ENCODE measurements around the gene DDHD1. TPM values are rescaled to one million over a fixed set of nuclear protein-coding genes. Genes with fewer than 3 reads are reported as not detected.

DDHD1 gene
- total RNA-seq = 7.0 and 8.9 TPM in 2 replicates

DNA sequence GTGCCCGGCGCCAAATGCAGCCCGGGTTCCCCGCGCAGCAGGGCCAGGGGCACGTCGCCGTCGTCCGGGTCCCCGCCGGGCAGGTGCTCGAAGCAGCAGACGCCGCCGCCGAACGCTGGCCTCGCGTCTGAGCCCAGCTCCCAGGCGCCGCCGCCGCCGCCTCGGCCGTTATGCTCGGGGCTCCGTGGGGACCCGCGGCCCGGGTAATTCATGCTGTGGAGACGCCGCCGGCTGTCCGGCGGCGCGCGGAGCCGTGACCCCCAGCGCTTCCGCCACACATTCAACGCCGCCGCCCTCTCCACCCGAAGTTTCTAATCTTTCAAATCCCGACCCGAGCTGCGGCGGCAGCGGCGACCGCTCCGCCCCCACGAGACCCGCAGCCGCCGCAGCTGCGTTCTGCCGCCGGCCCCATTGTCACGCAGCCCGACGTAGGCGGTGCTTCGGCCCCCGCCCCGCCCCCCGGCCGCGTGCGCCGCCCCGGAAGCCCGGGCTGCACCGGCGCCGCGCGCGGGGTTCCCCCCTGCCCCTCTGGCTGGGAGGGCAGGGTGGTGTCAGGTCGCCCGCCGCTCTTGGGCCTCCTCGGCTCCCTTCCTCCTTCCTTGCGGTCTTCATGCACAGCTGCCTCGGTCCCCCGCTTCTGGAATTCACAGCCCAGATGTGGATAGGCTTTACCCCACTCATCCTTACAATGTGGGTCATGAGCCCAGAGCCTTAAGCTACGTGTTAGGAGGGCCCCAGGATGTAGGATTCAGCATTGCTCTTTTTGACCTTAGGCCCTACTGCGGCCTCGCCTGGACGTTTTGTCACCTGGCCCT, at the start of gene DDHD1:
Gene DDHD1 (minus strand): TSS at position 437 of the 815 bp plus-strand sequence. CDS start 225 bp downstream, at position 212.
- no peak for DNase-seq (ENCODE audit: low read depth)
- no peaks in the 10 kb centered on the region for H3K36me3 ChIP-seq (ENCODE audit: control insufficient read depth, insufficient read depth, low read length)
- H3K4me3 ChIP-seq (ENCODE audit: low read depth, low read length) = peak within 1 kb of the TSS; percentile 73
- TF ChIP-seq, protein P1, sequence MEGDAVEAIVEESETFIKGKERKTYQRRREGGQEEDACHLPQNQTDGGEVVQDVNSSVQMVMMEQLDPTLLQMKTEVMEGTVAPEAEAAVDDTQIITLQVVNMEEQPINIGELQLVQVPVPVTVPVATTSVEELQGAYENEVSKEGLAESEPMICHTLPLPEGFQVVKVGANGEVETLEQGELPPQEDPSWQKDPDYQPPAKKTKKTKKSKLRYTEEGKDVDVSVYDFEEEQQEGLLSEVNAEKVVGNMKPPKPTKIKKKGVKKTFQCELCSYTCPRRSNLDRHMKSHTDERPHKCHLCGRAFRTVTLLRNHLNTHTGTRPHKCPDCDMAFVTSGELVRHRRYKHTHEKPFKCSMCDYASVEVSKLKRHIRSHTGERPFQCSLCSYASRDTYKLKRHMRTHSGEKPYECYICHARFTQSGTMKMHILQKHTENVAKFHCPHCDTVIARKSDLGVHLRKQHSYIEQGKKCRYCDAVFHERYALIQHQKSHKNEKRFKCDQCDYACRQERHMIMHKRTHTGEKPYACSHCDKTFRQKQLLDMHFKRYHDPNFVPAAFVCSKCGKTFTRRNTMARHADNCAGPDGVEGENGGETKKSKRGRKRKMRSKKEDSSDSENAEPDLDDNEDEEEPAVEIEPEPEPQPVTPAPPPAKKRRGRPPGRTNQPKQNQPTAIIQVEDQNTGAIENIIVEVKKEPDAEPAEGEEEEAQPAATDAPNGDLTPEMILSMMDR (IDR thresholded peaks at IDR 0.05; ENCODE audit: insufficient read depth, low read length, poor library complexity, severe bottlenecking) = no peak
- no peaks in the 10 kb centered on the region for H3K27me3 ChIP-seq (ENCODE audit: control insufficient read depth, insufficient read depth, low read length)

GRCh38 chr14:53195949-53196348, 42.8 kb upstream of the DDHD1 start:
- DNase-seq (ENCODE audit: low read depth) = no peak
- H3K4me3 ChIP-seq (ENCODE audit: low read depth, low read length) = no peak overlapping the region
- no peaks in the 10 kb centered on the region for H3K27me3 ChIP-seq (ENCODE audit: control insufficient read depth, insufficient read depth, low read length)
- H3K36me3 ChIP-seq (ENCODE audit: control insufficient read depth, insufficient read depth, low read length) = no peaks in the 10 kb centered on the region
- TF ChIP-seq, protein P1 (IDR thresholded peaks at IDR 0.05; ENCODE audit: insufficient read depth, low read length, poor library complexity, severe bottlenecking) = no peak

DNA sequence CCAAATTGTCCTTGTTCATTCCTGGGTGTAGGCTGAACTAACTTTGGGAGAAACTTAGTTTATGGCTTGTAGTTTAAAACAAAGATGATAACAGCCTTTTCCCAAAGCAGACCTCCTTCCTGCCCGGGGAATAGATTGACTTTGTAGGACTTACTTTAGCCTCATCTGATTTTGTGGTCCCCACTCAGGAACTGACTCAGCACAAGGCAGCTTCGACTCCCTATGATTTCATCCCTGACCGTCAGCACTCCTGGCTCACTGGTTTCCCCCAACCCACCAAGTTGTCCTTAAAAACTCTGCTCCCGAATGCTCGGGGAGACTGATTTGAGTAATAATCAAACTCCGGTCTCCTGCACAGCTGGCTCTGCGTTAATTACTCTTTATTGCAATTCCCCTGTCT, 40.1 kb upstream of the DDHD1 start:
- TF ChIP-seq, protein P1 (IDR thresholded peaks at IDR 0.05; ENCODE audit: insufficient read depth, low read length, poor library complexity, severe bottlenecking) = no peak
- no peaks in the 10 kb centered on the region for H3K27me3 ChIP-seq (ENCODE audit: control insufficient read depth, insufficient read depth, low read length)
- no peak overlapping the region for H3K4me3 ChIP-seq (ENCODE audit: low read depth, low read length)
- H3K36me3 ChIP-seq (ENCODE audit: control insufficient read depth, insufficient read depth, low read length) = no peaks in the 10 kb centered on the region
- DNase-seq (ENCODE audit: low read depth) = no peak

GRCh38 chr14:53192052-53192760, 39.1 kb upstream of the DDHD1 start:
- DNase-seq (ENCODE audit: low read depth) = no peak
- Histone ChIP-seq H3K4me3 (ENCODE audit: low read depth, low read length) (no peak overlapping the region), H3K36me3 (ENCODE audit: control insufficient read depth, insufficient read depth, low read length) (no peaks in the 10 kb centered on the region), H3K27me3 (ENCODE audit: control insufficient read depth, insufficient read depth, low read length) (no peaks in the 10 kb centered on the region)
- TF ChIP-seq, protein P1 (IDR thresholded peaks at IDR 0.05; ENCODE audit: insufficient read depth, low read length, poor library complexity, severe bottlenecking) = no peak

DNA sequence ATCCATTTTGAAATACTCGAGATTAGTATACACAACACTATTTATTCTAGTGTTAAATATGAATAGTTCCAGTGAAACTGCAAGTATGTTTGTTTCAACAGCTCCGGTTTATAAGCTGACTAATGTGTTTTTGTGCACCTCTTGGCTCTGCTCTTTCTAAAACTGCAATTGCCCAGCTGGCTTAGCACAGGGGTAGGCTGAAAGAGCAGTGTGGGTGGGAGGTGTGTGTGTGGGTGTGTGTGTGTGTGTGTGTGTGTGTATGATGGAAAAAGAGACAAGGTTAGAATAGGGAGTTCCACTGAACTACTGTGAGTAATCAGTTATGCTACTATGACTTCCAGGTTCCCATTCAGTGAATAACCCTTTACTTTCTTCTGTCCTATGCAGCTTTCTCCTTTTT, 37.8 kb upstream of the DDHD1 start:
- Histone ChIP-seq H3K27me3 (ENCODE audit: control insufficient read depth, insufficient read depth, low read length) (no peaks in the 10 kb centered on the region), H3K4me3 (ENCODE audit: low read depth, low read length) (no peak overlapping the region), H3K36me3 (ENCODE audit: control insufficient read depth, insufficient read depth, low read length) (no peaks in the 10 kb centered on the region)
- no peak for DNase-seq (ENCODE audit: low read depth)
- TF ChIP-seq, protein P1 (IDR thresholded peaks at IDR 0.05; ENCODE audit: insufficient read depth, low read length, poor library complexity, severe bottlenecking) = no peak

Measured in kidney epithelial cell (primary cell).